Gastroesophageal sphincter (tissue), 3 donors: ENCODE data around the gene ATP2A1.

ENCODE experiments used
- CTCF ChIP-seq, 4 experiments: fragments of 200-600 bp in 2 of 4; fragments of 450-650 bp in 2 of 4; sonication (generic) in 1 of 4; IDR thresholded peaks; one replicate each; pipeline ENCODE4 v1.5.1; 2017 to 2019; ENCODE audit warnings: antibody characterized with exemption in 4 of 4, mild to moderate bottlenecking in 2 of 4, moderate library complexity in 2 of 4
- EP300 ChIP-seq: sonication (generic); formaldehyde crosslinking; IDR thresholded peaks from one replicate; pipeline ENCODE4 v1.6.1; 2017; ENCODE audit warnings: antibody characterized with exemption, mild to moderate bottlenecking
- POLR2A ChIP-seq, 2 donors: fragments of 450-650 bp; IDR thresholded peaks; one replicate each; pipeline ENCODE4 v1.6.1; 2017; ENCODE audit warnings: antibody characterized with exemption in 2 of 2, mild to moderate bottlenecking in 2 of 2, moderate library complexity in 1 of 2
- POLR2AphosphoS5 ChIP-seq: sonication (generic); formaldehyde crosslinking; IDR thresholded peaks from one replicate; pipeline ENCODE4 v1.6.1; 2017; ENCODE audit warnings: antibody characterized with exemption

GRCh38 chr16:28879841-28880588 is 1.7 kb downstream of the ATP2A1 start:
- TF ChIP-seq CTCF (IDR thresholded peaks at IDR 0.05) = peak in 3 of 4 experiments; percentile 16 to 42 (median 30)
- TF ChIP-seq EP300 = no peak
- TF ChIP-seq POLR2A (IDR thresholded peaks at IDR 0.05) = no peak
- TF ChIP-seq POLR2AphosphoS5 = no peak
